ENCODE data around the gene KDM2A.

DNA sequence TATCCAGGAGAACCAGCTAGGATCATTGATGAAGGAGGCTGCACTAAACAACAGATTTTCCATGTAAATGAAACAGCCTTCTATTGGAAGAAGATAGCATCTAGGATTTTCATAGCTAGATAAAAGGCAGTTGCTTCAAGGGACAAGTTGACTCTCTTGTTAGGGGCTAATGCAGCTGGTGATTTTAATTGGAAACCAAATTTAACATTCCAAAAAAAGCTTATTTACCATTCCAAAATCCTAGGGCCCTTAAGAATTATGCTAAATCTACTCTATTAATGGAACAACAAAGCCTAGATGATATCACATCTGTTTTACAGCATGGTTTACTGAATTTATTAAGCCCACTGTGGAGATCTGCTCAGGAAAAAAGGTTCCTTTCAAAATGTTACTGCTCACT is 80.7 kb downstream of the KDM2A start:
- TF ChIP-seq CTCF (IDR thresholded peaks at IDR 0.05), result no peak
- no peak for TF ChIP-seq POLR2A (IDR thresholded peaks at IDR 0.05; ENCODE audit: low read depth)
- TF ChIP-seq EP300 (IDR thresholded peaks at IDR 0.05), result no peak
